Activated T-helper 2 cell treated with anti-CD3 and anti-CD28 coated beads, Interferon-gamma antibody, Interleukin-2, Interleukin-4, amounts not matched to agents 10 μg/mL and 5 μg/mL and 100 μg/mL, durations not matched to agents 14 hours and 24 hours and 36 hours (primary cell): ENCODE data around the gene PRTFDC1. TPM values are rescaled to one million over a fixed set of nuclear protein-coding genes. Genes with fewer than 3 reads are reported as not detected.
"Not testable (repeated sequence)": the region's sequence is repeated elsewhere in the genome, so short reads cannot be mapped to it uniquely, and the experiment has no call there.

Experiments used
- DNase-seq: peaks from one replicate; pipeline ENCODE4 v3.0.0; 2021; ENCODE audit warnings: low spot score
- H3K27ac Mint-ChIP-seq: one replicate; pipeline ENCODE4 v1.8.0; 2021; ENCODE audit warnings: mixed read lengths
- H3K27me3 Mint-ChIP-seq: one replicate; pipeline ENCODE4 v1.8.0; 2021; ENCODE audit warnings: low read depth, mixed read lengths
- H3K36me3 Mint-ChIP-seq: one replicate; pipeline ENCODE4 v1.8.0; 2021; ENCODE audit warnings: low read depth, mixed read lengths
- H3K4me1 Mint-ChIP-seq: one replicate; pipeline ENCODE4 v1.8.0; 2021; ENCODE audit warnings: low read depth, mixed read lengths
- H3K4me3 Mint-ChIP-seq: one replicate; pipeline ENCODE4 v1.8.0; 2021; ENCODE audit warnings: low read depth, mild to moderate bottlenecking, moderate library complexity, mixed read lengths
- H3K9me3 Mint-ChIP-seq: one replicate; pipeline ENCODE4 v1.8.0; 2021; ENCODE audit warnings: mixed read lengths
- intact Hi-C: fragments of 100-400 bp; cut with micrococcal nuclease; formaldehyde crosslinking; loops from one replicate; pipeline ENCODE4 v1.15.1; 2023
- total RNA-seq: library from RNA; stranded (reverse); gene quantifications from 2 replicates; pipeline ENCODE4 v1.2.3, GENCODE V29; 2022

PRTFDC1 gene
- total RNA-seq, 1 donor from 2014 or later = 0.11 TPM

DNA sequence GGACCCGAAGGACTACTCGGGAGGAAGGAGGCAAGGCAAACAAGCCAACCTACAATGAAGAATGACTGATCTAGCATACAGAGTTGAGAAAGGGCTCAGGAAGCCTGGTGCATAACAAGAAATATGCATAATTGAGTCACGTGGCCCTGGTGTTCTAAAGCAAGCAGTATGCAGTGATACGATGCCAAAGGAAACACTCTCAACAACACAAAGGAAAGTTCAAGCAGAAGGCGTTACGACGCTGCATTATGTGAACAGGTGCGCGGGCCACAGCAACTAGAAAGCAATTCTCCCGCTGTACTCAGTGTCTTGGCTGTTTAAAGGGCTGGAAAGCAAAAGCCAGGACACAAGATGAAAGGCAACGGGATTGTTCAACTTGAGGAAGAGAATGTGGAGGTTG is 100.8 kb downstream of the PRTFDC1 start:
- intact Hi-C loops = no loop called here
- Mint-ChIP-seq H3K36me3 (no peaks in the 10 kb centered on the region), H3K4me3 (no peak overlapping the region), H3K4me1 (peaks cover 4% of the 10 kb centered on the region), H3K27me3 (peaks cover 28% of the 10 kb centered on the region), H3K9me3 (no peaks in the 10 kb centered on the region), H3K27ac (no peak overlapping the region)
- no peak for DNase-seq

- no peak overlapping the region for H3K4me3 Mint-ChIP-seq
- intact Hi-C loops = no loop called here
- no peak overlapping the region for H3K27ac Mint-ChIP-seq
- H3K4me1 Mint-ChIP-seq = peaks cover 4% of the 10 kb centered on the region
- peaks cover 28% of the 10 kb centered on the region for H3K27me3 Mint-ChIP-seq
- H3K36me3 Mint-ChIP-seq = no peaks in the 10 kb centered on the region
- no peak for DNase-seq
- H3K9me3 Mint-ChIP-seq = no peaks in the 10 kb centered on the region
Measured at GRCh38 chr10:24850727-24851296, 101.6 kb downstream of the PRTFDC1 start.

GRCh38 chr10:24849501-24850299 is 102.7 kb downstream of the PRTFDC1 start:
- H3K27ac Mint-ChIP-seq = no peak overlapping the region
- H3K27me3 Mint-ChIP-seq = peaks cover 23% of the 10 kb centered on the region
- H3K9me3 Mint-ChIP-seq = no peaks in the 10 kb centered on the region
- no peaks in the 10 kb centered on the region for H3K36me3 Mint-ChIP-seq
- DNase-seq = no peak
- H3K4me3 Mint-ChIP-seq = no peak overlapping the region
- intact Hi-C loops = no loop called here
- H3K4me1 Mint-ChIP-seq = peaks cover 5% of the 10 kb centered on the region

DNA sequence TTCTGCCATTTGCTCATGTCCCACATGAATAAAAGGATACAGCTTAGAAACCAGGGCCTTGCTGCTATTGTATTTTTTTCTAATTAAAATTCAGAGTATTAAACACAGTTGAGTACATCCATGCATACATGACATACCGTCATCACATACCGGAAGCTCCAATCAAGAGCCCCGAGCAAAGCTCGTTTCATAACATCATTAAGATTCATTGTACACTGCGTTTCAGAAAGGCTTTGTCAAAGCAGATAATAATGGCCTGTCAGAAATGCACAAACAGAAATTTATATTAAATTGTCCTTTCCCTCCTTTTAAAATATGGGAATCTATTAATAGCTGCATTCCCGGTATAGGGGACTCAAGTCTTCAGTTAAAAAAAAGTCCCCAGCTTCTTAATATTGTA is 103.4 kb downstream of the PRTFDC1 start:
- H3K4me3 Mint-ChIP-seq = no peak overlapping the region
- DNase-seq = no peak
- no peak overlapping the region for H3K27ac Mint-ChIP-seq
- peaks cover 7% of the 10 kb centered on the region for H3K4me1 Mint-ChIP-seq
- intact Hi-C loops = no loop called here
- no peaks in the 10 kb centered on the region for H3K9me3 Mint-ChIP-seq
- no peaks in the 10 kb centered on the region for H3K36me3 Mint-ChIP-seq
- H3K27me3 Mint-ChIP-seq = peaks cover 18% of the 10 kb centered on the region

- peaks cover 7% of the 10 kb centered on the region for H3K4me1 Mint-ChIP-seq
- no peak overlapping the region for H3K4me3 Mint-ChIP-seq
- H3K36me3 Mint-ChIP-seq = no peaks in the 10 kb centered on the region
- H3K27ac Mint-ChIP-seq = no peak overlapping the region
- intact Hi-C loops = no loop called here
- H3K9me3 Mint-ChIP-seq = no peaks in the 10 kb centered on the region
- H3K27me3 Mint-ChIP-seq = peaks cover 18% of the 10 kb centered on the region
- no peak for DNase-seq
Measured at GRCh38 chr10:24848195-24848594, 104.2 kb downstream of the PRTFDC1 start.

DNA sequence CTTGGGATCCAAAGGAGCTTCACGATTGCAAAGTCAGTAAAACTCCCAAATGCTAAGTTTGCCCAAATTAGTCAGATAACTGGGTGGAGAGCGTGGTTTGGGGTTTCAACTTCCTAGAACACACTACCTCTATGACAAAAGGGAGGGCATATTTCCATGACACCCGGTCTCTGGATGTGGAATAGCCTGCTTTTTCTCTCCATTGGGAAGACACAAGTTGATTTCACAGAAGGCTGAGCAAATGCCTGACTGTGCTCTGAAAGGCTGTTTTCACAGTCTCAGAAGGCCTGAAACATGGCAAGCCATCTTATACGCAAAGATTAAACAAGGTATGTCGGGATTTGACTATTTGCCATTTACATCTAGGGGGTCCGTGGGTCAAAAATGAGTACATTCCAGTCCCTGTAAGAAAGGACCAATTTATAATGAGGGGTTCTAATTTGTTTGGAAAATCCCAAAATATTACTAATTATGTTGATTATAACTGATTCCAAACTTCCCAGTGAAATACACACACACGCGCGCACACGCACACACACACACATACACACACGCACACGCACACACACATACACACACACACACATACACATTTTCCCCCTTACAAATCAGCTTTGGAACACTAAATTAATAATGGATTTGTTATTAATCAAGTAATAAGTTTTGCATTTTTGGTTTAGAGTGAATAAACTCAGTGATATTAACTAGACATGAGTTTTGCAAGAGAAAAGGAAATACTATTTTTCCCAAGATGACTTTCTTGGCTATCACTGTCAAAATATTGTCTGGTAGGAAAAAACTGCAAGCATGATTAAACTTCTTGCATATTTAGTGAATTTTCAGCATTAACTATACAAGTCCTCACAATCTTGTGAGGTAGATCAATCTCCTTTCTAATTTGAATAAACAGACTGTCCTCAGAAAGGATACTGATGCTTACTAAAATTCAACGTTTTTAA is 105.0 kb downstream of the PRTFDC1 start:
- Mint-ChIP-seq H3K27ac (no peak overlapping the region), H3K4me3 (no peak overlapping the region), H3K27me3 (peaks cover 12% of the 10 kb centered on the region), H3K9me3 (no peaks in the 10 kb centered on the region), H3K4me1 (peaks cover 7% of the 10 kb centered on the region), H3K36me3 (no peaks in the 10 kb centered on the region)
- no peak for DNase-seq
- intact Hi-C loops = no loop called here

- peaks cover 7% of the 10 kb centered on the region for H3K27me3 Mint-ChIP-seq
- no peaks in the 10 kb centered on the region for H3K36me3 Mint-ChIP-seq
- peaks cover 10% of the 10 kb centered on the region for H3K4me1 Mint-ChIP-seq
- H3K27ac Mint-ChIP-seq = no peak overlapping the region
- H3K9me3 Mint-ChIP-seq = no peaks in the 10 kb centered on the region
- DNase-seq = no peak
- intact Hi-C loops = no loop called here
- H3K4me3 Mint-ChIP-seq = no peak overlapping the region
Measured at GRCh38 chr10:24844742-24845141, 107.7 kb downstream of the PRTFDC1 start.

DNA sequence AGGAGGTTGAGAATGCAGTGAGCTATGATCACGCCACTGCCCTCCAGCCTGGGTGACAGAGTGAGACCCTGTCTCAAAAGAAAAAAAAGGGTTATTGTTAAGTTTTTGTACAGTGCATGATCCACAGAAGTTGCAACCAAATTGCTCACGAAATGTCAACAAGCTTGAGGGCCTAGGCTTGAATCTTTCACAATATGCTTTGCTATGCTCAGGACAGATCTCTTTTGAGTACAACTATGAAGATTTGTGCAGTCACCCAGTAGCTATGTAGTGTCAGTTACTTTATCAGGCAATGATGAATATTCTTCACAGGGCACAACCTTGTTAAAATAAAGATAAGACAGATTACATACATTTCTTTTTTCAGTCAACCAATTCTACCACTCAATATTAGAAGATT is 109.2 kb downstream of the PRTFDC1 start:
- no peak overlapping the region for H3K27ac Mint-ChIP-seq
- peaks cover 6% of the 10 kb centered on the region for H3K27me3 Mint-ChIP-seq
- no peaks in the 10 kb centered on the region for H3K9me3 Mint-ChIP-seq
- peaks cover 10% of the 10 kb centered on the region for H3K4me1 Mint-ChIP-seq
- H3K4me3 Mint-ChIP-seq = no peak overlapping the region
- intact Hi-C loops = no loop called here
- no peaks in the 10 kb centered on the region for H3K36me3 Mint-ChIP-seq
- DNase-seq = no peak

DNA sequence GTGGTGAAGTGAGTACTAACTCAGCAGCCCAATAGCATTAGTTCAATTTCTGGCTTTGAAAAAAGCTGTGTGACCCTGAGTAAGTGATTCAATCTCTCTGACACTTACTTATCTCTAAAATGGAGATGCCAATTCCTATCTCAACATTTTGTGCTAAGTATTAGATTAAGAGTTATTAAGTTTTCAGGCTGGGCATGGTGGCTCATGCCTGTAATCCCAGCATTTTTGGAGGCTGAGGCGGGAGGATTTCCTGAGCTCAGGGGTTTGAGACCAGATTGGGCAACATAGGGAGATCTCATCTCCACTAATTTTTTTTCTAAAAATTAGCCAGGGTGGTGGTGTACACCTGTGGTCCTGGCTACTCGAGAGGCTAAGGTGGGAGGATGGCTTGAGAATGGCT is 109.5 kb downstream of the PRTFDC1 start:
- peaks cover 4% of the 10 kb centered on the region for H3K27me3 Mint-ChIP-seq
- H3K27ac Mint-ChIP-seq = no peak overlapping the region
- DNase-seq = no peak
- intact Hi-C loops = no loop called here
- H3K36me3 Mint-ChIP-seq = no peaks in the 10 kb centered on the region
- H3K4me1 Mint-ChIP-seq = peaks cover 10% of the 10 kb centered on the region
- H3K4me3 Mint-ChIP-seq = no peak overlapping the region
- H3K9me3 Mint-ChIP-seq = no peaks in the 10 kb centered on the region

- peaks cover 8% of the 10 kb centered on the region for H3K4me1 Mint-ChIP-seq
- H3K36me3 Mint-ChIP-seq = no peaks in the 10 kb centered on the region
- H3K9me3 Mint-ChIP-seq = no peaks in the 10 kb centered on the region
- H3K4me3 Mint-ChIP-seq = no peak overlapping the region
- DNase-seq = no peak
- intact Hi-C loops = no loop called here
- H3K27ac Mint-ChIP-seq = no peak overlapping the region
- H3K27me3 Mint-ChIP-seq = peaks cover 7% of the 10 kb centered on the region
Measured at GRCh38 chr10:24841530-24841929, 110.9 kb downstream of the PRTFDC1 start.

DNA sequence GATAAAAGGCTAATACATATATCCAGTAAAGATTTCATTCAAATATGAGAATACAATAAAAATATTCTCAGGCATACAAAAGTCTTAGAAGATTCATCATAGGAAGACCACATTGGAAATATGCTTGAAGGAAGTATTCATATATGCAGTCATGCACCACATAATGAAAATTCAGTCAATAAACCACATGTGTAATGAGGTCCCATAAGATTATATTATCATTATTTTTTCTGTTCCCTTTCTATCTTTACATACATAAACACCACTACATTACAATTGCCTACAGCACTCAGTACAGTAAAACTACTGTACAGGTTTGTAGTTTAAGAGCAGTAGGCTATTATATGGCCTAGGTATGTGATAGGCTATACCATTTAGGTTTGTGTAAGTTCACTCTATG is 111.6 kb downstream of the PRTFDC1 start:
- Mint-ChIP-seq H3K27ac (no peak overlapping the region), H3K4me1 (peaks cover 9% of the 10 kb centered on the region), H3K4me3 (no peak overlapping the region), H3K9me3 (no peaks in the 10 kb centered on the region), H3K36me3 (no peaks in the 10 kb centered on the region), H3K27me3 (peaks cover 9% of the 10 kb centered on the region)
- intact Hi-C loops = no loop called here
- DNase-seq = no peak

DNA sequence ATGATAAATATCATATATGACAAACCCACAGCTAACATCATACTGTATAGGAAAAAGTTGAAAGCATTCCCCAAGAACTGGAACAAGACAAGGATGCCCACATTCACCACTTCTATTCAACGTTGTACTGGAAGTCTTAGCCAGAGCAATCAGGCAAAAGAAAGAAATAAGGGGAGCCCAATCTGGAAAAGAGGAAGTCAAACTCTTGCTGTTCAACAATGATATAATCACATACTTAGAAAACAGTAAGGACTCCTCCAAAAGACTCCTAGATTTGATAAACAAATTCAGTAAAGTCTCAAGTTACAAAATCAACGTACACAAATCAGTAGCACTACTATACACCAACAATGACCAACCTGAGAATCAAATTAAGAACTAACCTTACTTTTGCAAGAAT is 114.6 kb downstream of the PRTFDC1 start:
- H3K36me3 Mint-ChIP-seq, H3K9me3 Mint-ChIP-seq: not testable (repeated sequence)

DNA sequence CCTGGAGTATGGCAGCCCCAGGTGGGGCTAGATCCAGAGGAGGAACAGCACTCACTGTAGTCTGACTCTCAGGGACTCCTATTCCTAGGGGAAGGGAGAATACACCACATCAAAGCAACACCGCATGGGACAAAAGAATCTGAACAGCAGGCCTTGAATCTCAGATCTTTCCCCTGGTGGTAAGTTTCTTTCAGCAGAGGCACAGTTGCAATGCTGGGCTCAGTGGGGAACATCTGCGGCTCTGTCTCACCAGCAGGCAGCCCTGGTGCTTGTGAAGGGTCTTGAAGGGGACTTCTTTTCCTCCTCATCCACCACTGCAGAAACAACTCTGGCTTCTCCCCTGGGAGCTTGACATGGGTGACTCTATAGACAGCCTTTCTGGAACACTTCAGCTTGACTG is 117.5 kb downstream of the PRTFDC1 start:
- H3K27ac Mint-ChIP-seq = no peak overlapping the region
- H3K4me1 Mint-ChIP-seq = peaks cover 3% of the 10 kb centered on the region
- no peaks in the 10 kb centered on the region for H3K36me3 Mint-ChIP-seq
- DNase-seq = no peak
- intact Hi-C loops = no loop called here
- no peak overlapping the region for H3K4me3 Mint-ChIP-seq
- no peaks in the 10 kb centered on the region for H3K9me3 Mint-ChIP-seq
- H3K27me3 Mint-ChIP-seq = peaks cover 23% of the 10 kb centered on the region

More for the DNA sequence above, 114.6 kb downstream of the PRTFDC1 start:
- H3K4me3 Mint-ChIP-seq, H3K27ac Mint-ChIP-seq, DNase-seq, H3K4me1 Mint-ChIP-seq, intact Hi-C loops: not testable (repeated sequence)
- H3K27me3 Mint-ChIP-seq = peaks cover 11% of the 10 kb centered on the region
